ENCODE measurements around the gene AIG1. TPM values are rescaled to one million over a fixed set of nuclear protein-coding genes. Genes with fewer than 3 reads are reported as not detected.
"Not testable (repeated sequence)": the region's sequence is repeated elsewhere in the genome, so short reads cannot be mapped to it uniquely, and the experiment has no call there.

AIG1 gene
- total RNA-seq, 1 donor from 2014 or later: 15.7 TPM

GRCh38 chr6:143127941-143128680 lies 67.4 kb downstream of the AIG1 start:
- DNase-seq (ENCODE audit: low read depth in 2 of 2): no peak

DNA sequence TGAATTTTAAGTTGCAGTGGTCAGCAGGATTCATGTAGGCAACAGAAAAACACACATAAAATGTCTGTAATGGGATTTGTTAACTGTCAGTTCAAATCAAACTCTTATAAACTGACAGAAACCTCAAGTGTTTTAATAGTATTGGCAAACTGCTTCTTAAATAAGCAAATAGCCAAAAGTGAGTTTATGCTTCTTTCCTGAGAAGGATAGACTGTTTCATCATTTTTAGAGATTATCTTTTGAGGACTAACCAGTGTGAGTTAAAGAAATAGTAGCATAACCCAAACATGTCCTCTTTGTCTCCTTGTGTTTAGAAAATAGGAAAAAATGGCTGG lies 68.0 kb downstream of the AIG1 start:
- DNase-seq (ENCODE audit: low read depth in 2 of 2): no peak

GRCh38 chr6:143130928-143131327 lies 70.2 kb downstream of the AIG1 start:
- no peak for DNase-seq (ENCODE audit: low read depth in 2 of 2)

DNA sequence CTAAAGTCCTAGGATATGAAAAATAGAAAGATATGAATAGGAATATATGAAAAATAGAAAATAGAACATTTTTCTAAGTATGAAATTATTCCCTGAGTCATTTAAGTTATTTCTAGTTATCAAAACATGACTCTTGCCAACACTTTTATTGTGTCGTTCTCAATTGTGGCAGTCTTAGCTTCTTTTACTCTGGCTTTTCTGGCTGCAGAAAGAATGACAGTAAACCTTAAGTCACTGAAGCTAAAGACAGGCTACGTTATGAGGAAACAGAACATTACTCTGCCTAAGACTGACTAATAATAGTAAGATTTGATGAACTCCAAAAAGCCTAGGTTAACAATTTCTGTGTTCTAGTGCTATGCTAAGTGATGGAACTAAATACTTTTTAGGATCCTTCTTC lies 74.6 kb downstream of the AIG1 start:
- peak; percentile 7 to 10 for DNase-seq (ENCODE audit: low read depth in 2 of 2)

GRCh38 chr6:143135797-143136561 lies 75.3 kb downstream of the AIG1 start:
- no peak for DNase-seq (ENCODE audit: low read depth in 2 of 2)

GRCh38 chr6:143136647-143137046 lies 76.0 kb downstream of the AIG1 start:
- no peak for DNase-seq (ENCODE audit: low read depth in 2 of 2)

- DNase-seq (ENCODE audit: low read depth in 2 of 2): no peak
Observed at GRCh38 chr6:143139239-143139784, 78.6 kb downstream of the AIG1 start.

DNA sequence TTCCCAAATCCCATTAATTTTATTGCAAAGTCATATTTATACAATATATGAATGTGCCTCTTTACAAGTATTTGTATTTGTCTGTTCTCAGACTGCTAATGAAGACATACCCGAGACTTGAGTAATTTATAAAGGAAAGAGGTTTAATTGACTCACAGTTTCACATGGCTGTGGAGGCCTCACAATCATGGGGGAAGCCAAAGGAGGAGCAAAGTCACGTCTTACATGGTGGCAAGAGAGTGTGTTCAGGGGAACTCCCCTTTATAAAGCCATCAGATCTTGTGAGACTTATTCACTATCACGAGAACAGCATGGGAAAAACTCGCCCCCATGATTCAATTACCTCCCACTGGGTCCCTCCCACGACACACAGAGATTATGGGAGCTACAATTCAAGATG lies 79.2 kb downstream of the AIG1 start:
- DNase-seq (ENCODE audit: low read depth in 2 of 2): not testable (repeated sequence)

- DNase-seq (ENCODE audit: low read depth in 2 of 2): no peak
Observed at GRCh38 chr6:143140767-143141166, 80.1 kb downstream of the AIG1 start.

- DNase-seq (ENCODE audit: low read depth in 2 of 2): no peak
Observed at GRCh38 chr6:143141442-143141841, 80.8 kb downstream of the AIG1 start.

GRCh38 chr6:143146186-143146851 lies 85.6 kb downstream of the AIG1 start:
- DNase-seq (ENCODE audit: low read depth in 2 of 2): no peak

GRCh38 chr6:143149771-143150170 lies 89.1 kb downstream of the AIG1 start:
- no peak for DNase-seq (ENCODE audit: low read depth in 2 of 2)

DNA sequence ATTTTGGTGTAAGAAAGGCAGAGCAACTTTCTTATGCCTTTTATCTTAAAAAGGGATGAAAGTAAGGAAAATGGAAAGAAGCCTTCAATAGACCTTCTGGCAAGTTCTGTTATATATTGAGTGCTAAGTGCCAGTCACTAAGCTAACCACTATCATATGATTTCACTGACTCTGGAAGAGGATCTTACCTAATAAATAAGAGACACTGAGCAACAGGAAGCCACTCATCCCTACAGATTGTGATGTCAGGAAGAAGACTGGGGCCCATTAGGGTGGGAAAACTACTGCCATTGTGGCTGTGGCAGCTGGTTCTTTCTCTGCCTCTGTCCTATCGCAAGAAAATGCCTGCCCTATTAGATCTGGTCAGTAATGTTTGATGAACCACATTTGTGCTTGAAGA lies 89.6 kb downstream of the AIG1 start:
- no peak for DNase-seq (ENCODE audit: low read depth in 2 of 2)

- DNase-seq (ENCODE audit: low read depth in 2 of 2): no peak
Observed at GRCh38 chr6:143151381-143151780, 90.7 kb downstream of the AIG1 start.

DNA sequence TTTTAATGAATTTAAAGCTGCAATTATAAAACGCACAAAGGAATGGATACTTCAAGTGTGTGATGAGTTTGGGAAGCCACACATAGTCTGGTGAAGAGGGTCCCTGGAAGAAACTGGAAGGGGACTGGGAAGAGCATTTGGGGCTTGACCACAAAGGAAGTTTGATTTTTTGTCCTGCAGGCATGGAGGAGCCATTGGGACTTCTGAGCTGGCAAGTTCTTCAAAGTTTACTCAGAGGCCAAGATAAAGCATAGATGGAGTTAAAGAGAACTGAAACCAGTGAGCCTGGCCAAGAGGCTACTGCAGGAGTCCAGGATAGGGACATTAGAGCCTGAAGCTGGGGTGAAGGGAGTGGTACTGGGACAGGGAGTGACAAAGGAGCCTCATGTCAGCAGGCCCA lies 95.0 kb downstream of the AIG1 start:
- no peak for DNase-seq (ENCODE audit: low read depth in 2 of 2)

DNA sequence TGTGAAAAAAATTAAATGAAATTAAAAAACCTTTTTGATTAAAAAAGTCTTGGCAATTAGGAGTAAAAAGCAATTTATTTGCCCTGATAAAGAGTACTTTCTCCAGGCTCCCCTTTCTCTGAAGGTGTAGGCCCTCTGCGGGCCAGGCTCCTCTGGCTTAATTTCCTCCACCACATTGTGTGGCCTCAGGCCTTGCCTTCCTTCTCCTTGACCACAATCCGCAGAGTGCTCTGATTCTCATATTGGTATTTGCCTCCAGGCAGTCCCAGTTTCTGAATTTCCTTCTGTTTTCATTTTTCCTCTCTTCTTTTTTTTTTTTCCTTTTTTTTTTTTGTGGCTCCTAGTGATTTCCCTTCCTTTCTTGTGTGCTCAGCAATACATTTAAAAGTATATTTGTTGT lies 96.4 kb downstream of the AIG1 start:
- no peak for DNase-seq (ENCODE audit: low read depth in 2 of 2)

DNA sequence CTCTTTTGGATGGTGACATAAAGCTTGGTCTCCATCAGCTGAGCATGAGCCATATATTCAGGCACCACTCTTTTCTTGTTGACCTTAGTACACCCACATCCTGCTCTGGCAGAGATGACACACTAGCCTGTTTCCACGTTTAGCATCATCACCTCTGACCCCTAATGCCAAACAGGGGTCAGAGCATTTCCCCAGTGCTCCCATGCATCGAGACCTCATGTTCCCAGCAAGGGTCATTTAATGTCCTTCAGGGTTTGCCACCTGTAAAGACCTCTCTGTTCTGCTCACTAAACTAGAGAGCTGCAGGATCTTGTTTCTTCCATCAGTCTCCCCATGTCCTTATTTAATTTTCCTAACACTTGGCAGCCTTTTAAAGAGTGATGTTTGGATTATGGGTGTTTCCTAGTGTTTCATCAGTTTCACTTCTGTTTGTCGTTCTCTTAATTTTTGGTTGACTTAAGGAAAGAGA lies 97.5 kb downstream of the AIG1 start:
- peak; percentile 3 to 6 for DNase-seq (ENCODE audit: low read depth in 2 of 2)

- no peak for DNase-seq (ENCODE audit: low read depth in 2 of 2)
Observed at GRCh38 chr6:143159001-143159400, 98.3 kb downstream of the AIG1 start.

DNA sequence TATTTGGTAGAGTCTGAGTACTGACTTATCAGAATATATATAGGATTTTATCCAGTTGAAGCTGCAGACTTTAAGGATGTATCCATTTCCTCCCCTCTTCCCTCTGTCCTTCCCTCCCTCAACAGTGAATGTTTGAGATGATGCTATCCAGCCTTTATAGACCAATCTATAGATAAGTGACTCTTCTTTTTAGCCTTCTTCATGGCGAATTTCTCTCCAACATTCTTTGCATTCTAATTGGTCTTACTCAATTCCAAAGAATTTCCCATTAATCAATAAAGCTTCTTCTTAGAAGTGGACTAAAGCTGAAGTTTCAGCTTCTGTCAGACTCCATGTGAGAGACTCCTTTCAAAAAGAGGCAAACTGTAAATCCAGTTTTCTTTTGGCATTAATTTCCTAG lies 99.3 kb downstream of the AIG1 start:
- no peak for DNase-seq (ENCODE audit: low read depth in 2 of 2)

GRCh38 chr6:143160439-143161220 lies 99.9 kb downstream of the AIG1 start:
- no peak for DNase-seq (ENCODE audit: low read depth in 2 of 2)

- no peak for DNase-seq (ENCODE audit: low read depth in 2 of 2)
Observed at GRCh38 chr6:143163621-143164020, 102.9 kb downstream of the AIG1 start.
